SK-N-SH (cell line): ENCODE measurements around the gene TENT5A. TPM values are rescaled to one million over a fixed set of nuclear protein-coding genes. Genes with fewer than 3 reads are reported as not detected.

ENCODE experiments used
- CTCF ChIA-PET: fragments of 300-600, 350-600 bp; formaldehyde crosslinking; extraction: SDS; loops from one replicate; lab custom pipeline; 2021; lab: Yijun Ruan, JAX
- POLR2A ChIA-PET: fragments of 350-600 bp; sonication (Branson Sonifier 250); formaldehyde crosslinking; extraction: SDS; loops from one replicate; lab custom pipeline; 2020; ENCODE audit warnings: antibody characterized with exemption, inconsistent platforms; lab: Yijun Ruan, JAX
- DNase-seq: peaks from one replicate; pipeline ENCODE4 v3.0.0; 2012
- H2AFZ ChIP-seq: fragments of 200-600 bp; sonication (generic); 2 replicates; pipeline ENCODE4 v1.8.1; 2016; ENCODE audit warnings: antibody characterized with exemption, mild to moderate bottlenecking, low read depth
- H3F3A ChIP-seq: fragments of 200-600 bp; sonication (generic); replicated peaks from 2 replicates; pipeline ENCODE3; 2016; ENCODE audit warnings: antibody characterized with exemption, mild to moderate bottlenecking; ENCODE audit not compliant: insufficient read depth
- H3K27ac ChIP-seq, 2 experiments: fragments of 200-500 bp in 1 of 2; fragments of 200-600 bp in 1 of 2; sonication (Bioruptor generic) in 1 of 2; sonication (generic), shearing (Covaris generic) in 1 of 2; 2 replicates each; pipeline versions ENCODE4 v1.5.1 to v1.6.1; 2014 to 2016; ENCODE audit warnings: low read depth in 2 of 2, inconsistent platforms in 1 of 2, low read length in 1 of 2, mild to moderate bottlenecking in 1 of 2, mixed read lengths in 1 of 2
- H3K27me3 ChIP-seq: fragments of 200-600 bp; sonication (generic), shearing (Covaris generic); 2 replicates; pipeline ENCODE4 v1.6.1; 2016; ENCODE audit warnings: mixed run types; ENCODE audit not compliant: insufficient read depth
- H3K36me3 ChIP-seq, 2 experiments: fragments of 200-500 bp in 1 of 2; fragments of 200-600 bp in 1 of 2; sonication (Bioruptor generic) in 1 of 2; sonication (generic) in 1 of 2; replicated peaks in 1 of 2; 2 replicates each; pipeline versions ENCODE3 to v1.5.1; 2014 to 2016; ENCODE audit warnings: low read length in 1 of 2, mild to moderate bottlenecking in 1 of 2; ENCODE audit not compliant: insufficient read depth in 2 of 2, control insufficient read depth in 1 of 2
- H3K4me1 ChIP-seq, 2 experiments: fragments of 200-500 bp in 1 of 2; fragments of 200-600 bp in 1 of 2; sonication (Bioruptor generic) in 1 of 2; sonication (generic), shearing (Covaris generic) in 1 of 2; 2 replicates each; pipeline versions ENCODE4 v1.5.1 to v1.6.1; 2014 to 2016; ENCODE audit warnings: low read depth in 1 of 2, low read length in 1 of 2, mixed run types in 1 of 2; ENCODE audit not compliant: insufficient read depth in 2 of 2, control insufficient read depth in 1 of 2
- H3K4me2 ChIP-seq: fragments of 200-600 bp; sonication (generic), shearing (Covaris generic); 2 replicates; pipeline ENCODE4 v1.6.1; 2017; ENCODE audit warnings: mixed run types
- H3K4me3 ChIP-seq, 2 experiments: fragments of 200-500 bp in 1 of 2; fragments of 200-600 bp in 1 of 2; sonication (Bioruptor generic) in 1 of 2; sonication (generic), shearing (Covaris generic) in 1 of 2; 2 replicates each; pipeline versions ENCODE4 v1.5.1 to v1.8.1; 2014 to 2016; ENCODE audit warnings: low read depth in 2 of 2, inconsistent platforms in 1 of 2, low read length in 1 of 2, mild to moderate bottlenecking in 1 of 2, mixed read lengths in 1 of 2, moderate library complexity in 1 of 2
- H3K79me2 ChIP-seq: fragments of 200-600 bp; sonication (generic); 2 replicates; pipeline ENCODE4 v1.8.1; 2017; ENCODE audit warnings: mild to moderate bottlenecking; ENCODE audit not compliant: insufficient read depth
- H3K9ac ChIP-seq: fragments of 200-600 bp; sonication (generic); 2 replicates; pipeline ENCODE4 v1.6.1; 2017; ENCODE audit warnings: mixed run types
- H3K9me2 ChIP-seq: fragments of 200-600 bp; sonication (generic); 2 replicates; pipeline ENCODE4 v1.6.1; 2017; ENCODE audit warnings: mixed run types
- H3K9me3 ChIP-seq: fragments of 200-600 bp; sonication (generic); 2 replicates; pipeline ENCODE4 v1.6.1; 2017; ENCODE audit warnings: mixed run types, mild to moderate bottlenecking, moderate library complexity
- H4K20me1 ChIP-seq: fragments of 200-600 bp; sonication (generic); 2 replicates; pipeline ENCODE4 v1.6.1; 2017; ENCODE audit warnings: mild to moderate bottlenecking, mixed run types; ENCODE audit not compliant: insufficient read depth
- CHD2 ChIP-seq: fragments of 150-350 bp; IDR thresholded peaks from 2 replicates; pipeline ENCODE4 v1.6.1; 2018; ENCODE audit warnings: low read length; ENCODE audit not compliant: partially characterized antibody
- EP300 ChIP-seq, 2 experiments: IDR thresholded peaks; 2 replicates each; pipeline versions ENCODE4 v1.4.0 to v1.6.1; 2012; ENCODE audit warnings: borderline replicate concordance in 1 of 2, low read depth in 1 of 2, low read length in 1 of 2
- EZH2phosphoT487 ChIP-seq: fragments of 200-600 bp; sonication (generic); IDR thresholded peaks from 2 replicates; pipeline ENCODE4 v1.6.1; 2017; ENCODE audit warnings: low read depth, mixed run types, mild to moderate bottlenecking, antibody characterized with exemption, moderate library complexity, borderline replicate concordance
- FOXJ3 ChIP-seq: sonication (generic); formaldehyde crosslinking; IDR thresholded peaks from 2 replicates; pipeline ENCODE4 v1.5.1; 2020; ENCODE audit warnings: mild to moderate bottlenecking, missing genetic modification reagents
- FOXM1 ChIP-seq: IDR thresholded peaks from 2 replicates; pipeline ENCODE4 v1.4.0; 2012; ENCODE audit warnings: low read depth, mild to moderate bottlenecking
- GATA2 ChIP-seq: sonication (generic); formaldehyde crosslinking; IDR thresholded peaks from 2 replicates; pipeline ENCODE4 v1.5.0; 2020; ENCODE audit warnings: mild to moderate bottlenecking, missing genetic modification reagents
- MEF2A ChIP-seq: IDR thresholded peaks from 2 replicates; pipeline ENCODE4 v1.4.0; 2012; ENCODE audit warnings: low read depth, borderline replicate concordance
- NFIC ChIP-seq: IDR thresholded peaks from 2 replicates; pipeline ENCODE4 v1.4.0; 2012; ENCODE audit warnings: borderline replicate concordance
- NRF1 ChIP-seq: IDR thresholded peaks from 2 replicates; pipeline ENCODE4 v1.6.1; 2012; ENCODE audit warnings: low read depth, mild to moderate bottlenecking, low read length
- RCOR1 ChIP-seq: fragments of 150-350 bp; IDR thresholded peaks from 2 replicates; pipeline ENCODE4 v1.6.1; 2017; ENCODE audit warnings: antibody characterized with exemption, low read length
- SIN3A ChIP-seq: IDR thresholded peaks from 2 replicates; pipeline ENCODE4 v1.6.1; 2012; ENCODE audit warnings: low read depth, mild to moderate bottlenecking, low read length, moderate library complexity, borderline replicate concordance
- TAF1 ChIP-seq: IDR thresholded peaks from 2 replicates; pipeline ENCODE4 v1.6.1; 2012; ENCODE audit warnings: low read depth, mild to moderate bottlenecking, low read length, moderate library complexity, borderline replicate concordance
- TCF12 ChIP-seq: IDR thresholded peaks from 2 replicates; pipeline ENCODE4 v1.4.0; 2012
- TEAD4 ChIP-seq: IDR thresholded peaks from 2 replicates; pipeline ENCODE4 v1.4.0; 2012; ENCODE audit warnings: mild to moderate bottlenecking, borderline replicate concordance; ENCODE audit not compliant: insufficient read depth
- WGBS: methylation state at CpG from one replicate; pipeline ENCODE4 v1.1.6; 2017; ENCODE audit warnings: low lambda C conversion rate; 5-methylcytosine and 5-hydroxymethylcytosine counted together
- polyA plus RNA-seq, 3 experiments: library from polyadenylated mRNA; depleted of rRNA; stranded (reverse); fragments of >200 nt; gene quantifications; 2 replicates each; pipeline ENCODE4 v1.2.3, GENCODE V29; 2012
- TF ChIP-seq, protein P1 (sequence below): IDR thresholded peaks from 2 replicates; pipeline ENCODE4; 2012
- TF ChIP-seq, protein P2 (sequence below): IDR thresholded peaks from 2 replicates; pipeline ENCODE4 v1.6.1; 2012; ENCODE audit warnings: mild to moderate bottlenecking, low read depth, low read length, moderate library complexity
- TF ChIP-seq, protein P3 (sequence below): fragments of 200-600 bp; sonication (generic); IDR thresholded peaks from 2 replicates; pipeline ENCODE4 v1.6.1; 2017; ENCODE audit warnings: antibody characterized with exemption, mild to moderate bottlenecking, moderate library complexity
- TF ChIP-seq, protein P4 (sequence below): IDR thresholded peaks from 2 replicates; pipeline ENCODE4 v1.4.0; 2012; ENCODE audit warnings: low read depth
- TF ChIP-seq, protein P5 (sequence below): fragments of 150-350 bp; IDR thresholded peaks from 2 replicates; pipeline ENCODE4 v1.6.1; 2017; ENCODE audit warnings: antibody characterized with exemption, low read length, low read depth, borderline replicate concordance

The TENT5A gene
- polyA plus RNA-seq, 1 of the 3 experiments (the other 2 are of a cell fraction), result 4.9 TPM

DNA sequence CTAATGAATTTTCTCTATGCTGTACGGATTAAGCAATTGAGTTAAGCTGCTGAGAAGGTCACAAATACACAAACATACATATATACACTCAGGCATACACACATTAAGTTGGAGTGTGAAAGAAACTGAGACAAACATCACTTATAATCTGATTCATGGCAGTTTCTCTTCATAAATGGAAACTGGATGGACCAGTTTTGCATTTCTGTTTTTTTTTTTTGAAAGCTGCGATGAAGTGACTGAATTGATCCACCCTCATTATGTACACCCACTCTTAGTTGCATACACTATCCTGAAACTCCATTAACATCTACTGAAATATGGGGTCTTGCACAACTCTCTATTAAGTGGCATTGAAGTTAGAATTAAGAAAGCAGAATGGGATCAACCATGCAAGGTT is 32.9 kb upstream of the TENT5A start:
- Histone ChIP-seq H3K4me1 (peaks cover 0 to 6% of the 10 kb centered on the region in 2 experiments; a peak in 1 of 4 replicates), H4K20me1 (no peaks in the 10 kb centered on the region), H3K9me2 (no peaks in the 10 kb centered on the region), H3K27ac (no peak overlapping the region), H3F3A (no peaks in the 10 kb centered on the region)
- TF ChIP-seq, protein P1, sequence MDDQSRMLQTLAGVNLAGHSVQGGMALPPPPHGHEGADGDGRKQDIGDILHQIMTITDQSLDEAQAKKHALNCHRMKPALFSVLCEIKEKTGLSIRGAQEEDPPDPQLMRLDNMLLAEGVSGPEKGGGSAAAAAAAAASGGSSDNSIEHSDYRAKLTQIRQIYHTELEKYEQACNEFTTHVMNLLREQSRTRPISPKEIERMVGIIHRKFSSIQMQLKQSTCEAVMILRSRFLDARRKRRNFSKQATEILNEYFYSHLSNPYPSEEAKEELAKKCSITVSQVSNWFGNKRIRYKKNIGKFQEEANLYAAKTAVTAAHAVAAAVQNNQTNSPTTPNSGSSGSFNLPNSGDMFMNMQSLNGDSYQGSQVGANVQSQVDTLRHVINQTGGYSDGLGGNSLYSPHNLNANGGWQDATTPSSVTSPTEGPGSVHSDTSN, result no peak
- TF ChIP-seq FOXJ3 (CRISPR knock-in tag) (no peak), EP300 (IDR thresholded peaks at IDR 0.05; ENCODE audit: borderline replicate concordance in 1 of 2, low read depth in 1 of 2, low read length in 1 of 2) (no peak), EZH2phosphoT487 (no peak), FOXM1 (no peak), SIN3A (no peak), NFIC (no peak), TCF12 (no peak), GATA2 (CRISPR knock-in tag) (no peak)
- TF ChIP-seq, all 33 proteins: peak for 0
- Histone ChIP-seq H3K36me3 (no peaks in the 10 kb centered on the region), H3K9ac (no peak overlapping the region), H3K4me2 (no peak overlapping the region), H3K79me2 (no peaks in the 10 kb centered on the region), H3K27me3 (no peaks in the 10 kb centered on the region), H3K9me3 (no peaks in the 10 kb centered on the region), H2AFZ (no peak overlapping the region), H3K4me3 (no peak overlapping the region)
- ChIA-PET CTCF (no interaction called here), POLR2A (no interaction called here)
- DNase-seq, result no peak
- WGBS, result 96% methylated on average over 2 of the region's 2 CpGs

DNA sequence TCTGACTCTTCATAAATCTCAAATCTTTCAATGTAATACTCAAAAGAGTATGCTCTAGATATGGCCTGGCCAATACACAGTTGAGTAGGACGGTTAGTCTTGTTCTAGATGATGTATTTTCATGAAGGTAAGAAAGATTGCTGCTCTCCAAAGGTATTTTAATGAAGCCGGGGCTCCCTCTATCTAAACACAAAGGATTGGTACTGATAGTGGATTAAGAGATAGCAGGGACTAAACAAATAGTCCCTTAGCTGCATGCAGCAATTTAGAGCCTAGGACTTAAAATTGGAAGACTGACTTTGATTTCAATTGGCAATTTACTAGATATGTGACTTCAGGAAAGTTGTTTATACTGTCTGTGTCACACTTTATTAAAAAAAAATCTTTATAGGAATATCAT is 31.4 kb upstream of the TENT5A start:
- H3K79me2 ChIP-seq, result no peaks in the 10 kb centered on the region
- no peak overlapping the region for H2AFZ ChIP-seq
- ChIA-PET CTCF (interaction anchor here (2.3 kb wide), 1 partner anchor 9 kb away, joined by 6 read pairs; no protein-coding TSS in a partner anchor), POLR2A (no interaction called here)
- peaks cover 0 to 6% of the 10 kb centered on the region in 2 experiments; a peak in 1 of 4 replicates for H3K4me1 ChIP-seq
- WGBS, result 88% methylated on average over 2 of the region's 2 CpGs
- H3K27ac ChIP-seq, result no peak overlapping the region
- H3K4me3 ChIP-seq, result no peak overlapping the region
- H3K9ac ChIP-seq, result no peak overlapping the region
- DNase-seq, result no peak
- no peaks in the 10 kb centered on the region for H3F3A ChIP-seq
- H3K9me2 ChIP-seq, result no peaks in the 10 kb centered on the region
- H3K36me3 ChIP-seq, result no peaks in the 10 kb centered on the region
- no peaks in the 10 kb centered on the region for H4K20me1 ChIP-seq
- no peaks in the 10 kb centered on the region for H3K27me3 ChIP-seq
- no peaks in the 10 kb centered on the region for H3K9me3 ChIP-seq
- H3K4me2 ChIP-seq, result no peak overlapping the region
- TF ChIP-seq EZH2phosphoT487, result no peak
- TF ChIP-seq TAF1, result no peak
- TF ChIP-seq, protein P2, sequence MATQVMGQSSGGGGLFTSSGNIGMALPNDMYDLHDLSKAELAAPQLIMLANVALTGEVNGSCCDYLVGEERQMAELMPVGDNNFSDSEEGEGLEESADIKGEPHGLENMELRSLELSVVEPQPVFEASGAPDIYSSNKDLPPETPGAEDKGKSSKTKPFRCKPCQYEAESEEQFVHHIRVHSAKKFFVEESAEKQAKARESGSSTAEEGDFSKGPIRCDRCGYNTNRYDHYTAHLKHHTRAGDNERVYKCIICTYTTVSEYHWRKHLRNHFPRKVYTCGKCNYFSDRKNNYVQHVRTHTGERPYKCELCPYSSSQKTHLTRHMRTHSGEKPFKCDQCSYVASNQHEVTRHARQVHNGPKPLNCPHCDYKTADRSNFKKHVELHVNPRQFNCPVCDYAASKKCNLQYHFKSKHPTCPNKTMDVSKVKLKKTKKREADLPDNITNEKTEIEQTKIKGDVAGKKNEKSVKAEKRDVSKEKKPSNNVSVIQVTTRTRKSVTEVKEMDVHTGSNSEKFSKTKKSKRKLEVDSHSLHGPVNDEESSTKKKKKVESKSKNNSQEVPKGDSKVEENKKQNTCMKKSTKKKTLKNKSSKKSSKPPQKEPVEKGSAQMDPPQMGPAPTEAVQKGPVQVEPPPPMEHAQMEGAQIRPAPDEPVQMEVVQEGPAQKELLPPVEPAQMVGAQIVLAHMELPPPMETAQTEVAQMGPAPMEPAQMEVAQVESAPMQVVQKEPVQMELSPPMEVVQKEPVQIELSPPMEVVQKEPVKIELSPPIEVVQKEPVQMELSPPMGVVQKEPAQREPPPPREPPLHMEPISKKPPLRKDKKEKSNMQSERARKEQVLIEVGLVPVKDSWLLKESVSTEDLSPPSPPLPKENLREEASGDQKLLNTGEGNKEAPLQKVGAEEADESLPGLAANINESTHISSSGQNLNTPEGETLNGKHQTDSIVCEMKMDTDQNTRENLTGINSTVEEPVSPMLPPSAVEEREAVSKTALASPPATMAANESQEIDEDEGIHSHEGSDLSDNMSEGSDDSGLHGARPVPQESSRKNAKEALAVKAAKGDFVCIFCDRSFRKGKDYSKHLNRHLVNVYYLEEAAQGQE, result no peak
- no peak for TF ChIP-seq NRF1
- TF ChIP-seq, protein P3, sequence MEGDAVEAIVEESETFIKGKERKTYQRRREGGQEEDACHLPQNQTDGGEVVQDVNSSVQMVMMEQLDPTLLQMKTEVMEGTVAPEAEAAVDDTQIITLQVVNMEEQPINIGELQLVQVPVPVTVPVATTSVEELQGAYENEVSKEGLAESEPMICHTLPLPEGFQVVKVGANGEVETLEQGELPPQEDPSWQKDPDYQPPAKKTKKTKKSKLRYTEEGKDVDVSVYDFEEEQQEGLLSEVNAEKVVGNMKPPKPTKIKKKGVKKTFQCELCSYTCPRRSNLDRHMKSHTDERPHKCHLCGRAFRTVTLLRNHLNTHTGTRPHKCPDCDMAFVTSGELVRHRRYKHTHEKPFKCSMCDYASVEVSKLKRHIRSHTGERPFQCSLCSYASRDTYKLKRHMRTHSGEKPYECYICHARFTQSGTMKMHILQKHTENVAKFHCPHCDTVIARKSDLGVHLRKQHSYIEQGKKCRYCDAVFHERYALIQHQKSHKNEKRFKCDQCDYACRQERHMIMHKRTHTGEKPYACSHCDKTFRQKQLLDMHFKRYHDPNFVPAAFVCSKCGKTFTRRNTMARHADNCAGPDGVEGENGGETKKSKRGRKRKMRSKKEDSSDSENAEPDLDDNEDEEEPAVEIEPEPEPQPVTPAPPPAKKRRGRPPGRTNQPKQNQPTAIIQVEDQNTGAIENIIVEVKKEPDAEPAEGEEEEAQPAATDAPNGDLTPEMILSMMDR, result no peak
- TF ChIP-seq TEAD4, result no peak
- TF ChIP-seq, protein P4, sequence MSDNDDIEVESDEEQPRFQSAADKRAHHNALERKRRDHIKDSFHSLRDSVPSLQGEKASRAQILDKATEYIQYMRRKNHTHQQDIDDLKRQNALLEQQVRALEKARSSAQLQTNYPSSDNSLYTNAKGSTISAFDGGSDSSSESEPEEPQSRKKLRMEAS, result no peak
- TF ChIP-seq MEF2A, result no peak
- TF ChIP-seq GATA2 (CRISPR knock-in tag), result no peak
- TF ChIP-seq, protein P5, sequence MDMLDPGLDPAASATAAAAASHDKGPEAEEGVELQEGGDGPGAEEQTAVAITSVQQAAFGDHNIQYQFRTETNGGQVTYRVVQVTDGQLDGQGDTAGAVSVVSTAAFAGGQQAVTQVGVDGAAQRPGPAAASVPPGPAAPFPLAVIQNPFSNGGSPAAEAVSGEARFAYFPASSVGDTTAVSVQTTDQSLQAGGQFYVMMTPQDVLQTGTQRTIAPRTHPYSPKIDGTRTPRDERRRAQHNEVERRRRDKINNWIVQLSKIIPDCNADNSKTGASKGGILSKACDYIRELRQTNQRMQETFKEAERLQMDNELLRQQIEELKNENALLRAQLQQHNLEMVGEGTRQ, result no peak
- TF ChIP-seq EP300 (IDR thresholded peaks at IDR 0.05; ENCODE audit: borderline replicate concordance in 1 of 2, low read depth in 1 of 2, low read length in 1 of 2), result no peak
- TF ChIP-seq RCOR1, result no peak
- TF ChIP-seq FOXJ3 (CRISPR knock-in tag), result no peak
- no peak for TF ChIP-seq CHD2
